Skeletal muscle cell (primary cell): Measurements from ENCODE around the gene GDA.

Source experiments
- DNase-seq: peaks from one replicate; pipeline ENCODE4 v3.0.0-alpha.2; 2010; ENCODE audit warnings: low read depth
- H3K4me3 ChIP-seq: 2 replicates; pipeline ENCODE4 v1.5.1; 2011; ENCODE audit warnings: low read depth, mild to moderate bottlenecking, control low read depth, low read length, moderate library complexity

The GDA gene

GRCh38 chr9:72149231-72149975, at the start of gene GDA:
Gene GDA (plus strand): TSS chr9:72149440. CDS start chr9:72149560, 120 bp downstream.
- DNase-seq = no peak
- no peak within 1 kb of the TSS for H3K4me3 ChIP-seq

DNA sequence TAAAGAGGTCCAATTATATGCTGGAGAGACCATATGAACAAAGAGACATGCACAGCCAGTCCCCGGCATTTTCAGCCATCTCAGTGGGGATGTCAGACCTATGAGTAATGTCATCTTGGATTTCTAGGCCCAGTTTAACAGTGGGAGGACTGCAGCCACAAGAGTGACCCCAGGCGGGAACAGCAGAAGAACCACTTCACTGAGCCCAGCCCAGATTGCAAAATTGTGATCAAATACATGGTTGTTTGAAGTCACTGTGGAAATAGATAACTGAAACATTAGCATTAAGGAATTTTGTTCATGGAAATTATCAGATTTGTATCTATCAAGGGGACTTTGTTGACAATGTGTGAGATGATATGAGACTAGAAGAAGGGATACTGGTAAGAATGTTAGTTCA, 46.7 kb upstream of the GDA start:
- H3K4me3 ChIP-seq = no peak overlapping the region
- DNase-seq = no peak

GRCh38 chr9:72113056-72113455, 36.2 kb upstream of the GDA start:
- DNase-seq = no peak
- no peak overlapping the region for H3K4me3 ChIP-seq

DNA sequence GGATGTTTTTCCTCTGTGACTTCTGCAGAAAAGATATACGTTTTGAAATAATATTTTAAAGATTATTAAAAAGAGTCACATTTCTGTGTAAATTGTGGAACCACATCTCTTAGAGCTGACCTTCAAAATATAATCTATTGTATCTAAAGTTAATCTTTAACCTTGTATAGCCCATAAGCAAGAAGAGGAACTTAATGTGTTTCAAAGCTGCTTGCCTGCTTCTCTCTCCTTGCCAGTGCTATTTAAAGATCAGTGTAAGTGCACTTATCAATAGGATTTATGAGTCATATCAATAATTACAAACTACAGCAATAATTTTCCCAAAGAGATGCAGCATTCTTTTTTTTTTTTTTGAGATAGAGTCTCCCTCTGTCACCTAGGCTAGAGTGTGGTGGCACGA, 29.4 kb upstream of the GDA start:
- H3K4me3 ChIP-seq = no peak overlapping the region
- DNase-seq = no peak

GRCh38 chr9:72124947-72125346, 24.3 kb upstream of the GDA start:
- no peak for DNase-seq
- H3K4me3 ChIP-seq = no peak overlapping the region

DNA sequence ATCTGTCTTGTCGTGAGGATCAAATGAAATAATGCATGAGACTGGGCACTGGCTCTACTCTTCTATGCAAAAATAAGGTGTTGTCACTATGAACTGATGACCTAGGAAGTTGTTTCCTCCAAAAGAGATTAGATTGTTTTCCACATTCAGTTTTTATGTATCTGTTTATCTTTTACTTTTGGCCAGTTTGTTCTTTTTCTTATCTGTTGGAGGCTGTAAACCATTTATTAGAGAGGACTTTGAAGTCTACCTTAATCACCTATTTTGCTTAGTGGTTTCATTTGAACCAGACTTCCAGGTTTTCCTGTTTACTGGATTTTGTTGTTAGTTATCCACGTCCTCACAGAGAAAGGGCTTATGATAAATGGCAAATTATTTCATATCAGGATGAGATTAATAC, 21.5 kb upstream of the GDA start:
- H3K4me3 ChIP-seq = no peak overlapping the region
- no peak for DNase-seq

GRCh38 chr9:72128526-72128925, 20.7 kb upstream of the GDA start:
- DNase-seq = no peak
- H3K4me3 ChIP-seq = no peak overlapping the region

DNA sequence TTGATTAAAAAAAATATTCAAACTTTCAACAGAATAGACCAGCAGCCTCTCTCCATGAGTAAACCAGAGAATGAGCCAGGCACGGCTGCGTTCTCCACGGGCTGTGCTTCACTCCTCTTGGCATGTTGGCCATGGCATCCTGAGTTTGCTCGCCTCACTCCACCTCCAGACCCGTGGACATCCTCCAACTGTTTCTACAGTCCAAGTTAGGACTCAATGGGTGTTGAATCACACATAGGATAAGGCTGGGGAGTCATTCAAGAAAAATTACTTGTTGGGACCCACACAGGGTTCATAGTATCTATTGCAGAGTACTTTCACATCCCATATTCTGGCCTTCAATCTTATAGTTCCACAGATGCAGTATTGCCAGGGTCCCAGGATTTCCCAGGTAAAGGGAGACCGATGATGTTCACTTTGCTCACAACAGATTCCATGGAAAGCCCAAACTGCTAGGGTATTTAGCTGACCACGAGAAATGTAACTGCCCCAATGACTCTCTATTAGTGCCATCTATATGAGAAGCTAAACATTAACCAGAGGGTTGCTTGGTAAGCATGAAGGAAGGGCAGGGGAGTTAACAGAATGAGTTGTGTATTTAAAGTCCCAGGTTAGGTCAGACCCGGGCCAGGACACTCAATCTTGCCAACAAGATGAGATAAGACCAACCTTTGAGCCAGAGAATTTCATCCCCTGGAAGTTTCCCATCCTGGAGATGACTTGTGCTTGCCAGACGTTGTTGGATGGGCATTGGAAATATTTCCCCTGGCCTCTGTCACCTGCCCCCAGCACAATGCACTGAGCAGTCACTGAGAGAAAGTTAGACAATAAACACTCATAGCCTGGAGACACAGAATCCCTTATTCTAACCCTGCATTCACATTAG, 19.7 kb upstream of the GDA start:
- H3K4me3 ChIP-seq = no peak overlapping the region
- no peak for DNase-seq

DNA sequence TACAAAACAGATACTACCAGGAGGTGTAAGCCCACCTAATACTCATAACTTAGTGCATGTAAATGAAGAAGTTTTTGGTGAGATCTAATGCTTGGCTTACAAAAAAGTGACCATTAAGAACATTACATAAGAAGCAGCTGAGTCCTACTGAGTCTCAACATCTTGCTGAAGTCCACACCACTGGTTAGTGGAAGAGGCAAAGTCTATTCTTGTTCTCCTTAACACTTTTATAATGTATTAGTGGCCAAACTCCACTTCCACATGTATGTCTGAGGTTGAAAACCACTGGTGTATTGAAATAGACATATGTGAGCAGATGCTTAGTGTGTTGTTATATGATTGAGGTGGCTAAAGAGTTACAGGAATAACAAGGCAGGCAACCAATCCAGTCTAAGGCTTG, 18.9 kb upstream of the GDA start:
- H3K4me3 ChIP-seq = no peak overlapping the region
- no peak for DNase-seq

DNA sequence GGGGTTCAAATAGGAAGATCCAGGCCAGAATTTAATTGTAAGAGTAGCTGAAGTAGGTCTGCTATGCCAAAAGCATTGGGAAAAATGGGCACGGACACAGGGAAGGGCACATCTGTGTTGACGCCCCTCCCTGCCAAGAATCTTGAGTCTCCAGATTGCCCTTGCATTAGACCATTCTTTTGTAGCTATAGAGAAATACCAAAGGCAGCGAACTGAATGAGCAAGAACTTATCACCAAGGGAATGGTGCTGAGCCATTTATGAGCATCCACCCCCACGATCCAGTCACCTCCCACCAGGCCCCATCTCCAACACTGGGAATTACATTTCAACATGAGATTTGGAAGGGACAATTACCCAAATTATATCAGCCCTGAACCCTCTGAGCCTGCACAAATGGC, 18.0 kb upstream of the GDA start:
- H3K4me3 ChIP-seq = no peak overlapping the region
- no peak for DNase-seq

GRCh38 chr9:72132052-72132451, 17.2 kb upstream of the GDA start:
- H3K4me3 ChIP-seq = no peak overlapping the region
- DNase-seq = no peak

DNA sequence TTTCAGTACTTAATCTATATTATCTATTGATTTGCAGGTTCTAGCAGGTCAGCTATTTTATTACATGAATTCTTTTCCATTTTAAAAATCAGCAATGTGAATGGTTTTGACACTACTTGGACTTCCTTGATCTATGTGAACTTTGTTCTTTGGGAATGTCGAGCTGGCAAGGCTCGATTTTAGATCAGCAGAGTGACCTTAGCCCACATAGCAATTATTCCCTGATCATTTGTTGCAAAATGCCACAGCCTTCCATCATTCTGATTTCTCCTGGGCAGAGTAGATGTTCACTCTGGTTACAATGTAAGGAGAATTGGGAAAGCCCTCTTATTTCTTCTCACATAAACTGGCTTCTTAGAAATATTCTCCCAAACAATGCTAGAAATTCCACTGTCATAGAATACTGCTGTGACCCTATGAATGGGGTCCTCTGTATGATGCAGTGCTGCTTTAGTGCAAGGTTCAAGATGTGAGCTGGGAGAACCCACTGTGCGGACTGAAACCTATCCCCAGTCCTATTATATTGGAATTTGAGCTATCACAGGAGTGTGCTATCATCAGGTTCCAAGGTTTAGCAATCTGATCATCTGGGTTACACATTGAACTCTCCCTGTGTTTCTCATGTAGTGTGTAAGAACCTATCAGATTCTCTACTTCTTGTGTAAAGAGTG, 15.7 kb upstream of the GDA start:
- no peak overlapping the region for H3K4me3 ChIP-seq
- no peak for DNase-seq

GRCh38 chr9:72134801-72135200, 14.4 kb upstream of the GDA start:
- no peak overlapping the region for H3K4me3 ChIP-seq
- no peak for DNase-seq

GRCh38 chr9:72137697-72138365, 11.4 kb upstream of the GDA start:
- DNase-seq = no peak

GRCh38 chr9:72139226-72139625, 10.0 kb upstream of the GDA start:
- H3K4me3 ChIP-seq = no peak overlapping the region
- no peak for DNase-seq

More at GRCh38 chr9:72137697-72138365, 11.4 kb upstream of the GDA start:
- H3K4me3 ChIP-seq = no peak overlapping the region

- no peak overlapping the region for H3K4me3 ChIP-seq
- no peak for DNase-seq
These were observed 8.7 kb upstream of the GDA start for GRCh38 chr9:72140586-72140985.

DNA sequence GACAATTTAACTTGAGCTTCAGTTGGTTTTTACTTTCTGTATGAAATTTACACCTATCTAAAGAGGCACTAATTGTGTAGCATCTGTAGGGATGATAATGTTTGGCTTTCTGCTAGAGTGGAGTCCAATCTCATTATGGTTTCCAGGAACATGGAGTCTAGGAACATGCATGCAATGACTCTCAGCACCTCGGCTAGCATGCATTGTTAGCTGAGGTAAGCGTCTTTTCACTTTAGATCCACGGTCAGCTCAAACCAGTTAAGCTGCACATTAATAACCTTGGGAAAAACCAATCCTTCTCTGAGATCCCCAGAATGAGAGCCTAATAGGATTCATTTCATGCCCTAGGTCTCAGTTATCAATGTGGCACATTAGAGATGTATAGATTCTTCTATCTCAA, 7.8 kb upstream of the GDA start:
- DNase-seq = no peak
- H3K4me3 ChIP-seq = no peak overlapping the region

GRCh38 chr9:72144756-72145492, 4.3 kb upstream of the GDA start:
- no peak overlapping the region for H3K4me3 ChIP-seq
- DNase-seq = no peak
